Measurements from ENCODE around the gene SNX6.

DNA sequence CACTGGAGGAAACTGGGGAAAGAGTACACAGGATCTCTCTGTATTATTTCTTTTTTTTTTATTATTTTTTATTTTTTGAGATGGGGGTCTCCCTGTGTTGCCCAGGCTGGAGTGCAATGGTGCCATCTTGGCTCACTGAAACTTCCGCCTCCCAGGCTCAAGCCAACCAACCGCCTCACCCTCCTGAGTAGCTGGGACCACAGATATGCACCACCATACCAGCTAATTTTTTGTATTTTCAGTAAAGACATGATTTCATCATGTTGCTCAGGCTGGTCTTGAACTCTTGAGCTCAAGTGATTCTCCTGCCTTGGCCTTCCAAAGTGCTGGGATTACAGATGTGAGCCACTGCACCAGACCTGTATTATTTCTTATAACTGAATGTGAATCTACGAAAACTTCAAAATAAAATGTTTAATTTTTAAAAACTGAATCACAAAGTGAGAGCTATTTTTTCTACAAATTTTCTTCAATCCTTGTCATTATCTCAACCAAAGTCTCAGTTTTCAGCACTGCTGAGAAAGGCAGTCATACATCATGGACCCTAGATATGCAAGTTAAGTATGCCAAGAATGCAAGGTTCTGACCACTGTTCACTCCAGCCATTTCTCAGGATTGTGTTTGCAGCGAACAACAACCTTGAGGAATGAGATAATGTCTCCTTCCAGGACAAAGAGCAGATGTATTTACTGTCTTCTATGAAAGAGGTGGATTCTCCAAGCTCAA, 92.8 kb downstream of the SNX6 start:
- TF ChIP-seq POLR2A (IDR thresholded peaks at IDR 0.05), result no peak
- TF ChIP-seq, protein P1, sequence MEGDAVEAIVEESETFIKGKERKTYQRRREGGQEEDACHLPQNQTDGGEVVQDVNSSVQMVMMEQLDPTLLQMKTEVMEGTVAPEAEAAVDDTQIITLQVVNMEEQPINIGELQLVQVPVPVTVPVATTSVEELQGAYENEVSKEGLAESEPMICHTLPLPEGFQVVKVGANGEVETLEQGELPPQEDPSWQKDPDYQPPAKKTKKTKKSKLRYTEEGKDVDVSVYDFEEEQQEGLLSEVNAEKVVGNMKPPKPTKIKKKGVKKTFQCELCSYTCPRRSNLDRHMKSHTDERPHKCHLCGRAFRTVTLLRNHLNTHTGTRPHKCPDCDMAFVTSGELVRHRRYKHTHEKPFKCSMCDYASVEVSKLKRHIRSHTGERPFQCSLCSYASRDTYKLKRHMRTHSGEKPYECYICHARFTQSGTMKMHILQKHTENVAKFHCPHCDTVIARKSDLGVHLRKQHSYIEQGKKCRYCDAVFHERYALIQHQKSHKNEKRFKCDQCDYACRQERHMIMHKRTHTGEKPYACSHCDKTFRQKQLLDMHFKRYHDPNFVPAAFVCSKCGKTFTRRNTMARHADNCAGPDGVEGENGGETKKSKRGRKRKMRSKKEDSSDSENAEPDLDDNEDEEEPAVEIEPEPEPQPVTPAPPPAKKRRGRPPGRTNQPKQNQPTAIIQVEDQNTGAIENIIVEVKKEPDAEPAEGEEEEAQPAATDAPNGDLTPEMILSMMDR (IDR thresholded peaks at IDR 0.05), result no peak
- no peak for TF ChIP-seq EP300 (IDR thresholded peaks at IDR 0.05)

Measured in sigmoid colon (tissue), 4 donors.